GM18499 (cell line): ENCODE data around the gene LANCL2.
"Not testable (repeated sequence)": the region's sequence is repeated elsewhere in the genome, so short reads cannot be mapped to it uniquely, and the experiment has no call there.

ENCODE experiments used
- ATAC-seq: cut with Tn5 transposase; IDR thresholded peaks from one replicate; pipeline ENCODE4 v1.9.1; 2021; ENCODE audit warnings: moderate number of reproducible peaks; ENCODE audit not compliant: insufficient read depth, unreplicated experiment

The LANCL2 gene

GRCh38 chr7:55400191-55400590, 35.1 kb downstream of the LANCL2 start:
- ATAC-seq, result no peak

- not testable (repeated sequence) for ATAC-seq
These were observed 37.4 kb downstream of the LANCL2 start for GRCh38 chr7:55402506-55402905.

- ATAC-seq, result no peak
These were observed 40.9 kb downstream of the LANCL2 start for GRCh38 chr7:55405856-55406541.

- no peak for ATAC-seq
These were observed 44.5 kb downstream of the LANCL2 start for GRCh38 chr7:55409482-55410225.

GRCh38 chr7:55410667-55411239, 45.6 kb downstream of the LANCL2 start:
- ATAC-seq, result no peak

- no peak for ATAC-seq
These were observed 46.7 kb downstream of the LANCL2 start for GRCh38 chr7:55411844-55412243.

GRCh38 chr7:55413442-55413841, 48.3 kb downstream of the LANCL2 start:
- ATAC-seq, result no peak

- ATAC-seq, result peak; percentile 68
These were observed 50.1 kb downstream of the LANCL2 start for GRCh38 chr7:55415173-55415778.

- not testable (repeated sequence) for ATAC-seq
These were observed 52.3 kb downstream of the LANCL2 start for GRCh38 chr7:55417456-55417855.

GRCh38 chr7:55420530-55420929, 55.4 kb downstream of the LANCL2 start:
- ATAC-seq, result no peak

- ATAC-seq, result no peak
These were observed 58.2 kb downstream of the LANCL2 start for GRCh38 chr7:55423277-55423711.

- no peak for ATAC-seq
These were observed 58.8 kb downstream of the LANCL2 start for GRCh38 chr7:55423891-55424290.

GRCh38 chr7:55425141-55425752, 60.1 kb downstream of the LANCL2 start:
- no peak for ATAC-seq

- no peak for ATAC-seq
These were observed 61.5 kb downstream of the LANCL2 start for GRCh38 chr7:55426676-55427075.

GRCh38 chr7:55427342-55427741, 62.2 kb downstream of the LANCL2 start:
- ATAC-seq, result no peak

- no peak for ATAC-seq
These were observed 62.7 kb downstream of the LANCL2 start for GRCh38 chr7:55427800-55428199.

- ATAC-seq, result no peak
These were observed 64.8 kb downstream of the LANCL2 start for GRCh38 chr7:55429835-55430499.

- no peak for ATAC-seq
These were observed 66.8 kb downstream of the LANCL2 start for GRCh38 chr7:55431898-55432297.

- no peak for ATAC-seq
These were observed 67.4 kb downstream of the LANCL2 start for GRCh38 chr7:55432506-55432905.
